ENCODE results near the gene USP20.

Gene USP20

DNA sequence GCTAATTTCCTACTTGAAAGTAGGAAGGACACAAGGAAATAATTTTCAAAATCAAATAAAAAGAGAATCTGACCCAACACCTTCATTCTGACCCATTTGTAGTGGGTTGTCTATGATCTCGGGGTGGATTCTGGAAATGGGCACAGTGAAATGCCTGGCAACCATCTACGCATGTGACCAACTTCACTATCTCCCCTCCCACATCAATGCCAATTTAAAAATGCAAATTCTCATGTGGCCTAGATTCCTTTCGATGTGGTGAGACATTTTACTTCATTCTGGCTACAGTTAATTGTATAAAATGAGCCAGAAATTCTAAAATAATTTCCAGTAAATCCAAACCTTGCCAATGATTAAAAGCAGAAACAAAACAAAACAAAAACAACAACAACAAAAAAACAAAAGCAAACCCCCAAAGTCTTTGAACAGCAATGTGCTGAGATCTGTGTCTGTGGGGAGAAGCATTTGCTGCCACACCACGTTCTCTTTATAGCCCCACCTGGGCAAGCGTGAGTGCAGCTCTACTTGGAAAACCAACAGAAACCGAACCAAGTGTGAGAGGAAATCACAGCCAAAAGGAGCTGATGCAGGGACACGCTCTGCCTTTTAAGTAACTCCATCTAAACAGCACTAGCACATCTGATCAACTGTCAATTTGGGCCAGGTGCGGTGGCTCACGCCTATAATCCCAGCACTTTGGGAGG is 59.0 kb downstream of the USP20 start:
- DNase-seq, result no peak

DNA sequence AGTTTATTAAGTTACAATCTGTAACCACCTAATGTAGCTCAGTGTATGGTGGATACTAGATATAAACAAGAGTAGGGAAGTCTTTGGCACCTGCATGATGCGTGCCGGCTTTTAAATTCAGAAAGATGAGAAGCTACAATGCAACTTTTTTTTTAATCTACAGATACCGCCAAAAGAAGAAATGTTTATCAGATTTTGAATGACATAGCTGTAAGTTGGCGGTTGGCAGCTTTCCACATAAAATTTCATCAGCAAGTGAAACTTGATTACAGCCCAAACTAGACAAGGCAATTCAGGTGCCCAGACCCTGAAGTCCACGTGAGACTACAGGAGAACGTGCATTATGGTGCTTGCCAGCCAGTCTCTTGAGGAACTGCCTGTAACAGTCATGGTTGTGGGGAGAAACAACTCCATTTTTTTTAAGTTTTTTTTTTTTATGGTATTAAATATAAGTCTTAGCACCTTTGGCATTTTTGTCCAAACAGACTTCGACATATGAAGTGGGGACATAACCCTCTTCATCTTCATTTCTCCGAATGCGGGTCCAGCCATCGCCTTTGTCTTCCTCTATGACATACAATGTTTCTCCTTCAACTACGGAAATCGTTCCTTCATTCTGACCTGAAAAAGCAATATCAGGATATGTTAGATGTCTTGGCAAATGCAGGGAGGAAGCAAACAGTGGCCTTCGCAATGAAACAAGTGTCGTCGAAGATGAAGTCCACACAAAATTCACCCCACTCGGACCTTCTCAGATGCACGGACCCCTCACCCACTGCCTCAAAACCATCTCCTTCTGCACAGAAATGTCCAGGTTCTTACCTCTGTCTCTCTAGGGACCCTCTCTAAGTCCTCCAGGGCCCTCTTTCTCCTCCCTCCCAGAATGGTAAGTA is 60.4 kb downstream of the USP20 start:
- DNase-seq, result no peak

GRCh38 chr9:129897263-129897662 is 62.0 kb downstream of the USP20 start:
- no peak for DNase-seq

GRCh38 chr9:129898185-129898584 is 62.9 kb downstream of the USP20 start:
- no peak for DNase-seq

DNA sequence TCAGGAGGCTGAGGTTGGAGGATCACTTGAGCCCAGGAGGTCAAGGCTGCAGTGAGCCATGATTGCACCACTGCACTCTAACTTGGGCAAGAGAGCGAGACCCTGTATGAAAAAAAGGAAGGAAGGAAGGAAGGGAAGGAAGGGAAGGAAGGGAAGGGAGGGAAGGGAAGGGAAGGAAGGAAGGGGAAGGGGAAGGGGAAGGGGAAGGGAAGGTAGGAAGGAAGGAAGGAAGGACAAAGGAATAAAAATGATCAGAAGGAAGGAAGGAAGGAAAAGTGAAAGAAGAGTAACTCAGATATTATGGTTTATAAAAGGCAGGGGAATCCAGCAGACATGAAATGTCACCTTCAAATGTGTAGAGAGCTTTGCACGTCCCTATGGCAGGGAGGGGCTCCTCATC is 64.4 kb downstream of the USP20 start:
- DNase-seq, result no peak

GRCh38 chr9:129900263-129901027 is 65.2 kb downstream of the USP20 start:
- no peak for DNase-seq

GRCh38 chr9:129901993-129902739 is 66.9 kb downstream of the USP20 start:
- DNase-seq, result no peak

DNA sequence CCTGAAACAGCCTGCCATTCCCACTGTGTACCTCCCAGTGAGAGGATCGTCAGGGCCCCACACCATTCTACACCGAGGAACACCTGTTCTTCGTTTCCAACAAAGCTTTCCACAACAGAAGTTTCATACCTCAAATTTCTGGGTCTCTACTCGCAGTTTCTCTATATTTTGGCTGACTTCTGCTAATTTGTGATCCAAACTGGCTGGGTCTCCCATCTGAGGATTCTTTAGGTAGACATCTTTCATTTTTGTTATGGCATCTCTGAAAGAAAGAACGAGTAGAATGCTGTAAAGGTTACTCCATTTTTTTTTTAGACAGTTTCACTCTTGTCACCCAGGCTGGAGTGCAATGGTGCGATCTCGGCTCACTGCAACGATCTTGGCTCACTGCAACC is 67.5 kb downstream of the USP20 start:
- DNase-seq, result no peak

- DNase-seq, result no peak
These were observed 69.5 kb downstream of the USP20 start for GRCh38 chr9:129904734-129905133.

DNA sequence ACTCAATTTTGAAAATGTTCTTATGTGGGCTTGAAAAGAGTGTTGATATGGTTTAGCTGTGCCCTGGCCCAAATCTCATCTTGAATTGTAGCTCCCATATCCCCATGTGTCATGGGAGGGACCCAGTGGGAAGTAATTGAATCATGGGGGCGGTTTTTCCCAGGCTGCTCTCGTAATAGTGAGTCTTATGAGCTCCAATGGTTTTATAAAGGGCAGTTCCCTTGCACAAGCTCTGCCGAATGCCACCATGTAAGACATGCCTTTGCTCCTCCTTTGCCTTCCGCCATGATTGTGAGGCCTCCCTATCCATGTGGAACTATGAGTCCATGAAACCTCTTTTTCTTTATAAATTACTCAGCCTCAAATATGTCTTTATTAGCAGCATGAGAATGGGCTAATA is 71.0 kb downstream of the USP20 start:
- DNase-seq, result no peak

GRCh38 chr9:129907201-129907600 is 71.9 kb downstream of the USP20 start:
- no peak for DNase-seq

- no peak for DNase-seq
These were observed 73.6 kb downstream of the USP20 start for GRCh38 chr9:129908906-129909305.

DNA sequence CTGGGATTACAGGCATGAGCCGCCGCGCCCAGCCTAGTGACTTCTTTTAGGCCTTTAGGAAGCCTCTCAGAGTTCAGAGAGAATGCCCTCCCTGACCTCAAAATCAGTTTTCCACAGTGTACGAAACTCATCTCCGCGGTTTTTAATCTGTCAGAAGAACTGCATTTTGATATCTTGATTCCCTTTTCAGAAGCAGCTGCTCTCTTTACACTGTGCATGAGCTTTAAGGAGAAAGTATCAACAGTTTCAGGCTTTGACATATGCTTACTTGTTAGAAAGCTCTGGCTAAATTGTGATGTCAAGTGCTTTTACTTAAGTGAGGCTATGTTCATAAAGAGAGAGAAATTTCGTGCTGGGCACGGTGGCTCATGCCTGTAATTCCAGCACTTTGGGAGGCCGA is 74.6 kb downstream of the USP20 start:
- no peak for DNase-seq

DNA sequence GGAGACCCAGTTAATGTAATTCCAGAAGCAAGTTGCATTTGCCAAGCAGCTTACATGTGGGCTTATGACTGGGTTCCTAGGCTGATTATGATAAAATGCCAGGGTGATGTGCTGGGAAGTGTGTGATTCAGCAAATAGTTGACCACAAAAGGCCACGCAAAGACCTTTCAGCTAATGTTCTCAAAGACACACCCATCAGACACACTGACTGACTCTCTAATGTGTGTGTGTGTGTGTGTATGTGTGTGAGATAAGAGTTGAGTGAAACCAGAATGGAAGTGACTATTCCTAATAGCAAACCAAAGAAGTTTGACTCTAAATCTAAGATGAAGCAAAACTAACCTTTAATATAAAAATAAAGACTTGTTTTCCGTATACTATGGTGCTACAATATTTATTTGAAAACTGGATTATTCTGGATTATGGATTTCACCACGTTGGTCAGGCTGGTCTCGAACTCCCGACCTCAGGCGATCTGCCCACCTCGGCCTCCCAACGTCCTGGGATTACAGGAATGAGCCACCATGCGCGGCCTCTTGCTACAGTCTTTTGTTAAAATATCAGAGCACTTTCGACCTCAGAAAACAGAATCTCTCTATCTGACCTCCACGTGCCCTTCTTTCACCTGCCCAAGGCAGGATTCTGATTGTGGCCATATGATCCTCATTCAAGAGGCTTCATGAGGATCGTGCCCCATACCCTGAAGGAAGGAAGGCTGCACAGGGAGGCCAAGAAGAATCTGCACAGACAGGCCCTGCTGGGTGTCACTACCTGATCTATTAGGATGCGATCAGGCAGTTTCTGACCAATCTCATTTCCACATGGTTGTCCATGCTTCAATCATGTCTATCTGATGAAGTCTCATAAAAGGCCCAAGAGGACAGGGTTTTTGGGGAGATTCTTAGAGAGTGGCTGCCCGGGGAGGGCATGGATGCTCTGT is 75.6 kb downstream of the USP20 start:
- DNase-seq, result no peak

DNA sequence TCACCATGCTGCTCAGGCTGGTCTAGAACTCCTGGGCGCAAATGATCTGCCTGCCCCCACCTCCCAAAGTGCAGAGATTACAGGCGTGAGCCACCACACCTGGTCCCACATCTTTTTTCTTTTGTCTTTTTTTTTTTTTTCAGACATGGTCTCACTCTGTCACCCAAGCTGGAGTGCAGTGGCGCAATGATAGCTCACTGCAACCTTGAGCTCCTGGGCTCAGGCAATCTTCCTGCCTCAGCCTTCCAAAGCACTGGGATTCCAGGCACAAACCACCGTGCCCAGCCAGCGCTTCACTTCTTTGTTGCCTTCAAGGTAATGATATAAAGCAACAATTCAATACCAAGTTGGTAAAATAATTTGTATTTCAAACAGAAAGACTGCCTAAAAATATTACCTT is 78.8 kb downstream of the USP20 start:
- DNase-seq, result no peak

GRCh38 chr9:129916707-129917106 is 81.4 kb downstream of the USP20 start:
- DNase-seq, result no peak

GRCh38 chr9:129918296-129918950 is 83.2 kb downstream of the USP20 start:
- no peak for DNase-seq

DNA sequence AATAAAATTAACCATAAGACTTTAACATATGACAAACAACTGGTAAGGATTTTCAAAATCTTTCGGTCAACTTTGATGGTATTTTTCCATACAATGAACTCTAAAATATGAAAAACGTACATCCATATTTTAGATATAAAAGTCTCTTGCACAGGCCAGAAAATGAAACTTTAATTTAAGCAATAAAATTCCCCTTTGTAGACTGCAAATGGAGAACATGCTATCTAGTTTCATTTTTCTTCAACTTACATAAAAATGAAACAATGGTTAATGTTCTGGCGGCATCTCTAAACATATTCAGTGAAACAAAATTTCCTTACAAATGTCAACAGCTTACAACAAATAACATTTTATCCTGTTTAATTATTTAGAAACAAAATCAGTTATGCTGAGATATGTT is 84.0 kb downstream of the USP20 start:
- no peak for DNase-seq

DNA sequence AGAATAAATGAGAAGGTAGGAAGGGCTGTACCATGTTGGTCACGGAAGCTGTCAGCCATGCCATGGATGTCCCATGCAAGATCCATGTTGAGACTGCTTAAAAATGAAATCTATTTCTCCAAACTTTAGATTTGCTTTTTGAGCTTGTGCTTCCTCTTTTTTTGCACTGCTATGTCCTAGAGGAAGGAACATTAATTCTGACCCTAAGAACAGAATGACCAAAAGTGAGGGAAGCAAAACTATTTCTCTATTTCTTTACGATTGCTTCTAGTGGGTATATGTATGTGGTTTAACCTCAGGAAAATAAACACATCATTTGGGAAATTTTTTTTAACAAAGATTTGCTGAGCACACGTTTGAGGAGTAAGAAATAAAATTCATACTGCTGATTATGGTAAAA is 84.6 kb downstream of the USP20 start:
- no peak for DNase-seq

- no peak for DNase-seq
These were observed 86.6 kb downstream of the USP20 start for GRCh38 chr9:129921905-129922304.

- DNase-seq, result no peak
These were observed 88.3 kb downstream of the USP20 start for GRCh38 chr9:129923589-129923988.

All from GF-D8 (cell line).